A549 (cell line): Measurements from ENCODE around the gene JARID2. TPM values are rescaled to one million over a fixed set of nuclear protein-coding genes. Genes with fewer than 3 reads are reported as not detected.

Experiments used
- ATAC-seq, 2 experiments: fragments of 200-7000 bp in 1 of 2; fragments of >200 bp in 1 of 2; cut with Nextera tagmentation in 1 of 2; cut with Tn5 transposase in 1 of 2; 3 replicates each; pipeline versions ENCODE4 v1.8.0 to v1.9.1; 2018 to 2020; ENCODE audit warnings: mild to moderate bottlenecking in 1 of 2, moderate library complexity in 1 of 2
- CTCF ChIA-PET: fragments of 300-600 bp; sonication (Branson Sonifier 250); formaldehyde crosslinking; extraction: SDS; loops from one replicate; lab custom pipeline; 2021; ENCODE audit warnings: antibody characterized with exemption, inconsistent platforms; lab: Yijun Ruan, JAX
- POLR2A ChIA-PET: fragments of 350-600 bp; formaldehyde crosslinking; extraction: SDS; loops from one replicate; lab custom pipeline; 2021; ENCODE audit warnings: antibody characterized with exemption, inconsistent platforms; lab: Yijun Ruan, JAX
- DNase-seq, 2 experiments: peaks; one replicate each; pipeline versions ENCODE4 v3.0.0 to v3.0.0-alpha.2; 2011 to 2016; ENCODE audit warnings: low read depth in 1 of 2, low spot score in 1 of 2
- FAIRE-seq: peaks from 2 replicates; lab custom pipeline; 2011; peaks lifted over from hg19 to GRCh38; lab: Jason Lieb, UNC
- H3K27ac ChIP-seq, 2 experiments: fragments of >200 bp; sonication (Bioruptor Twin); formaldehyde crosslinking; 3 replicates each; pipeline ENCODE4 v1.5.1; 2016 to 2017
- H3K4me1 ChIP-seq: fragments of >200 bp; sonication (Bioruptor Twin); formaldehyde crosslinking; 3 replicates; pipeline ENCODE4 v1.6.1; 2016
- H3K4me2 ChIP-seq: fragments of >200 bp; sonication (Bioruptor Twin); formaldehyde crosslinking; 3 replicates; pipeline ENCODE4 v1.6.1; 2016
- H3K4me3 ChIP-seq: fragments of >200 bp; sonication (Bioruptor Twin); formaldehyde crosslinking; 3 replicates; pipeline ENCODE4 v1.5.1; 2016
- H3K9me3 ChIP-seq: fragments of >200 bp; sonication (Bioruptor Twin); formaldehyde crosslinking; 3 replicates; pipeline ENCODE4 v1.6.1; 2016
- CBX2 ChIP-seq: fragments of 200-600 bp; sonication (generic); IDR thresholded peaks from 2 replicates; pipeline ENCODE4 v1.6.1; 2016; ENCODE audit warnings: low read depth, mild to moderate bottlenecking, borderline replicate concordance
- CBX8 ChIP-seq: fragments of 200-600 bp; sonication (generic); IDR thresholded peaks from 2 replicates; pipeline ENCODE4 v1.6.1; 2016
- CEBPB ChIP-seq, 2 experiments: fragments of >200 bp in 1 of 2; sonication (Bioruptor Twin) in 1 of 2; formaldehyde crosslinking in 1 of 2; IDR thresholded peaks; 2 replicates each; pipeline ENCODE4 v1.6.1; 2012 to 2016
- CHD4 ChIP-seq: fragments of 200-600 bp; sonication (generic); IDR thresholded peaks from 2 replicates; pipeline ENCODE4 v1.6.1; 2016; ENCODE audit warnings: antibody characterized with exemption, mild to moderate bottlenecking, borderline replicate concordance
- E2F6 ChIP-seq: IDR thresholded peaks from 2 replicates; pipeline ENCODE4 v1.6.1; 2012; ENCODE audit warnings: low read depth, borderline replicate concordance
- EHMT2 ChIP-seq: fragments of 200-600 bp; sonication (generic); IDR thresholded peaks from 2 replicates; pipeline ENCODE4 v1.6.1; 2016; ENCODE audit warnings: antibody characterized with exemption, low read depth, mild to moderate bottlenecking, moderate library complexity
- ESRRA ChIP-seq: fragments of 150-350 bp; IDR thresholded peaks from 2 replicates; pipeline ENCODE4 v1.6.1; 2014; ENCODE audit warnings: mild to moderate bottlenecking, low read length, borderline replicate concordance
- FOSL2 ChIP-seq, 2 experiments: fragments of 450-650 bp in 1 of 2; fragments of >200 bp in 1 of 2; sonication (Bioruptor Twin) in 1 of 2; formaldehyde crosslinking; IDR thresholded peaks; 2 replicates each; pipeline versions ENCODE4 v1.5.0 to v1.6.1; 2016 to 2020; ENCODE audit warnings: mild to moderate bottlenecking in 1 of 2, moderate library complexity in 1 of 2
- FOXS1 ChIP-seq: fragments of 250-450 bp; sonication (Bioruptor Pico); IDR thresholded peaks from 2 replicates; pipeline ENCODE4 v1.5.0; 2020; ENCODE audit warnings: mild to moderate bottlenecking, moderate library complexity
- HEYL ChIP-seq: fragments of 250-450 bp; sonication (Bioruptor Pico); IDR thresholded peaks from 2 replicates; pipeline ENCODE4 v1.8.0; 2021; ENCODE audit warnings: mild to moderate bottlenecking, moderate library complexity
- HOXA7 ChIP-seq: fragments of 250-450 bp; sonication (Bioruptor Pico); IDR thresholded peaks from 2 replicates; pipeline ENCODE4 v1.5.0; 2020; ENCODE audit warnings: mild to moderate bottlenecking, moderate library complexity
- JUN ChIP-seq, 2 experiments: fragments of >200 bp; sonication (Bioruptor Twin); formaldehyde crosslinking; IDR thresholded peaks; 2 replicates in 1 of 2; 3 replicates in 1 of 2; pipeline ENCODE4 v1.6.1; 2016 to 2017
- KDM1A ChIP-seq: fragments of 200-600 bp; sonication (generic); IDR thresholded peaks from 2 replicates; pipeline ENCODE4 v1.6.1; 2016; ENCODE audit warnings: low read depth, mild to moderate bottlenecking
- KDM5A ChIP-seq: fragments of 200-600 bp; sonication (generic); IDR thresholded peaks from 2 replicates; pipeline ENCODE4 v1.6.1; 2016; ENCODE audit warnings: antibody characterized with exemption, mild to moderate bottlenecking
- MAFK ChIP-seq: fragments of 450-650 bp; IDR thresholded peaks from 2 replicates; pipeline ENCODE4 v1.6.1; 2014; ENCODE audit not compliant: partially characterized antibody
- MAX ChIP-seq: IDR thresholded peaks from 2 replicates; pipeline ENCODE4 v1.6.1; 2012
- MAZ ChIP-seq: fragments of 150-350 bp; IDR thresholded peaks from 2 replicates; pipeline ENCODE4 v1.6.1; 2014; ENCODE audit warnings: antibody characterized with exemption, low read depth, low read length, borderline replicate concordance
- NPAS2 ChIP-seq: fragments of 250-450 bp; sonication (Bioruptor Pico); IDR thresholded peaks from 2 replicates; pipeline ENCODE4 v1.8.0; 2022; ENCODE audit warnings: mild to moderate bottlenecking, moderate library complexity, borderline replicate concordance
- NR3C1 ChIP-seq: fragments of >200 bp; sonication (Bioruptor Twin); formaldehyde crosslinking; IDR thresholded peaks from 3 replicates; pipeline ENCODE4 v1.6.1; 2017
- PHF8 ChIP-seq: fragments of 200-600 bp; sonication (generic); IDR thresholded peaks from 2 replicates; pipeline ENCODE4 v1.6.1; 2016; ENCODE audit warnings: low read depth, mild to moderate bottlenecking, antibody characterized with exemption, moderate library complexity, borderline replicate concordance
- POLR2A ChIP-seq: IDR thresholded peaks from 2 replicates; pipeline ENCODE4 v1.6.1; 2012; ENCODE audit warnings: mild to moderate bottlenecking, low read length
- REST ChIP-seq: fragments of 200-600 bp; sonication (generic); IDR thresholded peaks from 2 replicates; pipeline ENCODE4 v1.6.1; 2016; ENCODE audit warnings: antibody characterized with exemption, mild to moderate bottlenecking, moderate library complexity
- SMC3 ChIP-seq: fragments of >200 bp; sonication (Bioruptor Twin); formaldehyde crosslinking; IDR thresholded peaks from 3 replicates; pipeline ENCODE4 v1.6.1; 2018; ENCODE audit warnings: inconsistent platforms
- SREBF2 ChIP-seq: fragments of 450-650 bp; IDR thresholded peaks from 2 replicates; pipeline ENCODE4 v1.6.1; 2014; ENCODE audit warnings: mild to moderate bottlenecking, moderate library complexity
- TP53 ChIP-seq: fragments of 250-450 bp; sonication (Bioruptor Pico); IDR thresholded peaks from 2 replicates; pipeline ENCODE4 v1.5.0; 2021; ENCODE audit warnings: mild to moderate bottlenecking, moderate library complexity
- WGBS: methylation state at CpG from one replicate; pipeline ENCODE4 v1.1.6; 2017; ENCODE audit errors: missing lambda C conversion rate; 5-methylcytosine and 5-hydroxymethylcytosine counted together
- polyA plus RNA-seq, 4 experiments: library from polyadenylated mRNA; depleted of rRNA in 3 of 4; stranded (reverse); fragments of >200 nt; fragmentation: RNase III in 1 of 4; extraction: RNeasy Plus Mini Kit Qiagen cat#74134 plus additional on column Dnase treatment in 1 of 4; gene quantifications; 2 replicates in 3 of 4; 3 replicates in 1 of 4; pipeline ENCODE4 v1.2.3, GENCODE V29; 2011 to 2017

Gene JARID2
- polyA plus RNA-seq, 2 of the 4 experiments (the other 2 are of a cell fraction), result 7.8 to 8.3 TPM

DNA sequence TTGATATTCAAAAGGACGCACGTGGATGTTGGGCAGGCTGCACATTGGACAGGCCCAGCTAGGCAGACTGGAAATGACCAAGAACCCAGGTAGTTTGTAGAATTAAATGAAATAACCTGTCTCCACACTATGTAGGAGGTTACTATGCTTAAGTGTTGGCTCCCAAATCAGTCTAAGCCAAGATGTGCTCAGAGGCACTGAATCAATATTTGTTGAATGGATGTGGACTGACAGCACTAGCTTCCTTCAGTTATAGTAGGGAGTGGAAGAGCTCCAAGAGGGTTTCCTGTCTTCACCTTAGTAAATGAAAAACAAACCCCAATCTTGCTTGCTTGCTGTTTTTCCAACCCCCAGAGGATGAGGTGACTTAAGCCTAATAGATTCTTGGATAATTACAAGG is 180.5 kb downstream of the JARID2 start:
- no peak for TF ChIP-seq NPAS2
- no peak for TF ChIP-seq CBX2
- no peak for TF ChIP-seq NR3C1
- no peak for TF ChIP-seq SREBF2
- TF ChIP-seq TP53 (CRISPR knock-in tag), result no peak
- TF ChIP-seq E2F6, result no peak
- no peak for TF ChIP-seq KDM5A
- no peak for TF ChIP-seq JUN (IDR thresholded peaks at IDR 0.05)
- TF ChIP-seq EHMT2, result no peak
- no peak for TF ChIP-seq REST
- no peak for TF ChIP-seq HEYL
- TF ChIP-seq MAFK, result no peak
- Histone ChIP-seq H3K27ac (no peak overlapping the region), H3K4me3 (no peak overlapping the region), H3K4me1 (peaks cover 16% of the 10 kb centered on the region; the same call in 2 of the 3 replicates), H3K9me3 (no peaks in the 10 kb centered on the region), H3K4me2 (no peak overlapping the region)
- FAIRE-seq, result no peak
- ChIA-PET CTCF (no interaction called here), POLR2A (no interaction called here)
- ATAC-seq, result no peak
- no peak for DNase-seq
- 97% methylated on average over 2 of the region's 2 CpGs for WGBS

- Histone ChIP-seq H3K9me3 (no peaks in the 10 kb centered on the region), H3K27ac (no peak overlapping the region), H3K4me2 (no peak overlapping the region), H3K4me3 (no peak overlapping the region), H3K4me1 (peaks cover 21% of the 10 kb centered on the region; the same call in 2 of the 3 replicates)
- WGBS, result 87% methylated on average over 3 of the region's 3 CpGs
- ChIA-PET POLR2A (no interaction called here), CTCF (no interaction called here)
- no peak for ATAC-seq
- no peak for FAIRE-seq
- no peak for TF ChIP-seq HOXA7 (CRISPR knock-in tag)
- TF ChIP-seq POLR2A, result no peak
- no peak for DNase-seq
Observed at GRCh38 chr6:15426901-15427300, 181.0 kb downstream of the JARID2 start.

DNA sequence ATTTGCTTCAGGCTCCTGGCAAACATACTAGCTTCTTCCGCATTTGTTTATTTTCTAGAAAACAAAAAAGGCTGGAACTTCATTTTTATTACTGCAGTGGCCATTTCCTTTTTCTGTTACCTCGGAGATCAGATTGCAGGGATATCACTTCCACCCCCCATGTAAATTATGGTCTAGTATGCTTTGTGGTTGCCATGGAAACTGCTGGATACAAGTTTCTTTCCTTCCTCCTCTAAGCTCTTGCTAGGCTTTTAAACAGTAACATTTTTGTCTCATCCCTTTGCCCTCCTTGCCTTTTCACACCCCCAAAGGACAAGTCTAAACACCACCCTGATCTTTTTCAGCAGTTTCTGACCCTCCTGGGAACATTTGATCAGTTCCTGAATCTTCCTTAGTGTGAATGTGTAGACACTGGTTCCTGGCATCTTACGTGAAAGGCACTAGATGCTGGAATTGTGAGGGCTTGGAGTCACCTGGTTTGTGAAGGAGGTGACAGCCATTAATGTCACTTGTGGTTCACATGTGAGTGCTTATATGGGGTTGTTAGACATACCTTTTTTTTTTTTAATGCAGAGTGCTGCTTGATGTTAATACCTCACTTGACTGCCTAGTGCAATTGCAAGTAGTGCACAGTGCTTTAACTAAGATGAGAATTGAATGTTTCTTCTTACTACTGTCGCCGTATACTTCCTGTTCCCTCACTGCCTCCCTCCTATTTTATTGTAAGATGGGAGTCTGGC is 181.6 kb downstream of the JARID2 start:
- FAIRE-seq, result no peak
- peaks cover 25% of the 10 kb centered on the region; the same call in 2 of the 3 replicates for H3K4me1 ChIP-seq
- no peak overlapping the region for H3K4me3 ChIP-seq
- H3K4me2 ChIP-seq, result no peak overlapping the region
- ChIA-PET POLR2A (no interaction called here), CTCF (no interaction called here)
- no peak for DNase-seq
- WGBS, result 91% methylated on average over 5 of the region's 5 CpGs
- H3K27ac ChIP-seq, result no peak overlapping the region
- TF ChIP-seq SMC3 (no peak), SREBF2 (no peak), KDM1A (no peak), MAX (no peak), FOSL2 (IDR thresholded peaks at IDR 0.05) (no peak), FOSL2 (CRISPR knock-in tag; IDR thresholded peaks at IDR 0.05) (no peak), E2F6 (no peak), ESRRA (no peak), KDM5A (no peak), PHF8 (no peak), HOXA7 (CRISPR knock-in tag) (no peak), FOXS1 (CRISPR knock-in tag) (no peak), MAZ (no peak), NR3C1 (no peak), EHMT2 (no peak), CEBPB (IDR thresholded peaks at IDR 0.05) (no peak), CBX8 (no peak), CHD4 (no peak)
- H3K9me3 ChIP-seq, result no peaks in the 10 kb centered on the region
- no peak for ATAC-seq
